ENCODE measurements around the gene PRDM16. TPM values are rescaled to one million over a fixed set of nuclear protein-coding genes. Genes with fewer than 3 reads are reported as not detected.
"Not testable (repeated sequence)": the region's sequence is repeated elsewhere in the genome, so short reads cannot be mapped to it uniquely, and the experiment has no call there.

PRDM16 gene
- total RNA-seq, 1 experiment from 2014 or later, result 0.61 TPM

GRCh38 chr1:3239991-3240390 is 171.0 kb downstream of the PRDM16 start:
- DNase-seq (ENCODE audit: low read depth, low spot score); in situ Hi-C loops (cut with HindIII; ENCODE audit: low pct_unique_long_range_greater_than_20kb, low sequenced_read_pairs): not testable (repeated sequence)

DNA sequence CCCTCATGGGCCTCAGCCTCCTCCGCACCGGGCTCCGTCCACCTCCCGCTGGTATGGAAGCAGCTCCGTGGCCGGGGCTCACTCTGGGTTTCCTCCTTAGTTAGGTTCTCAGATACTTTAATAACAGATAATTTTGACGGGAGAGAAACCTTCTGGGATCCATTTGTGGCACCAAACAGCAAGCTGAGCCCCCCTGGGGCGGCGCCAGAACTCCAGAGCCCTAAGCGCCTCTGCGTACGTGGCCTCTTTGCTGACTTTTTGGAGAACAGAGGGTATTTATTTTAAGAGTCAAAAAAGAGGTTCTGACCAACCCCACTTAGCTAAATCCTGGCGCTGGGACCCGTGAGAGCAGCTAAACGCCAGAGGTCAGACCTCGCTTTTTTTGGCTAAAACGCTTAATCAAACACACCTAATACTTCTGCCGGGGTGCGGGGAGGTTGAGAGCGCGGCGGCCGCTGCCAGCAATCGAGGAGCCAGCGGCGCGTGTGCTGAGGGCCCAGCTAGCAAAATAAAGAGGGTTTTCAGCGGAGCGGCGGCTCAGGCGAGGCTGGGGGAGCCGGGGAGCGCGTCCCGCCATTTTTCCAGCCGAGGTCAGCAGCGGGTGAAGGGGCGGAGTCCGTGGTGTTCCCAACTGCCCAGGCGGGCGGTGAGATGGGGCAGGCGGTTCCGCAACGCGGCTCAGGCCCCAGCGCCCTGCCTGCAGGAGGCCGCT is 171.7 kb downstream of the PRDM16 start:
- no peak for DNase-seq (ENCODE audit: low read depth, low spot score)
- in situ Hi-C loops (cut with HindIII; ENCODE audit: low pct_unique_long_range_greater_than_20kb, low sequenced_read_pairs), result no loop called here

GRCh38 chr1:3241236-3241550 is 172.2 kb downstream of the PRDM16 start:
- DNase-seq (ENCODE audit: low read depth, low spot score), result no peak
- in situ Hi-C loops (cut with HindIII; ENCODE audit: low pct_unique_long_range_greater_than_20kb, low sequenced_read_pairs), result no loop called here

GRCh38 chr1:3241673-3242407 is 172.8 kb downstream of the PRDM16 start:
- in situ Hi-C loops (cut with HindIII; ENCODE audit: low pct_unique_long_range_greater_than_20kb, low sequenced_read_pairs), result no loop called here
- DNase-seq (ENCODE audit: low read depth, low spot score), result no peak

GRCh38 chr1:3242408-3243260 is 173.6 kb downstream of the PRDM16 start:
- in situ Hi-C loops (cut with HindIII; ENCODE audit: low pct_unique_long_range_greater_than_20kb, low sequenced_read_pairs), result no loop called here
- no peak for DNase-seq (ENCODE audit: low read depth, low spot score)

DNA sequence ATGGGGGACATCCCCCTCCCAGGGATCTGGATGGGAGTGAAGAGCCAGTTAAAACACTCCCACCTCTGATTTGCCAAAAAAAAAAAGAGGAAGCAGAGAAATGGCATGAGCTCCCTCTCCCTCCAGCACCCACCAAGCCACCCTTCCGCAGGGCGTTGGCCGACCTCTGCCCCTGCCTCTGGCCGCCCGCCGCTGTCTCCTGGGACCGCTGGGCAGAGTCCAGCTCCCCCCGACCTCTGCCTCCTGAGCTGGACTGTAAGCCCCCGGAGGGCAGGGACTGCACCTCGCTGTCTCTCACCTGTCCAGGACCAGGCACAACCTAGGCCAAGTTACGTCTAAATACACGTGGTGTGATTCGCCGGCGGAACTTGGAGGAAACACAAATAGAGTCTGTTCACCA is 174.3 kb downstream of the PRDM16 start:
- in situ Hi-C loops (cut with HindIII; ENCODE audit: low pct_unique_long_range_greater_than_20kb, low sequenced_read_pairs), result no loop called here
- no peak for DNase-seq (ENCODE audit: low read depth, low spot score)

- in situ Hi-C loops (cut with HindIII; ENCODE audit: low pct_unique_long_range_greater_than_20kb, low sequenced_read_pairs), result no loop called here
These were observed 175.3 kb downstream of the PRDM16 start for GRCh38 chr1:3244025-3244926.

DNA sequence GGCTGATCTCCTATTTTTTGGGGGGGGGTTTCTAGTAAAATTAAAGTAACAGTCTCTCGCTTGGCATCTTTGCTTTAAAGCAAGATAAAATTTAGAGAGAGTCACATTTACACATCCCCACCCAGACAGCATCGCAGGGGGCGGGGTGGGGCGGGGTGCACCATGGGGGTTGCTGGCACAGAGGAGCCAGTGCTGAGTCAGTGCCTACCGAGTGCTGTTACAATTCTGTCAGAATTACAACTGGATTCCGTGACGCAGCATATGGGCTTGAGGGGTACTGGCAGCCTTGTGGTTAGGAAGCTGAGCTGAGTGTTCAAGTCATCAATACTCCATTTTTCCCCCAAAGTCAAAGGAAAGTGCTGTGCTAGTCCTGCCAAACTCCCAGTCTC is 175.9 kb downstream of the PRDM16 start:
- in situ Hi-C loops (cut with HindIII; ENCODE audit: low pct_unique_long_range_greater_than_20kb, low sequenced_read_pairs), result no loop called here
- DNase-seq (ENCODE audit: low read depth, low spot score), result no peak

More at GRCh38 chr1:3244025-3244926, 175.3 kb downstream of the PRDM16 start:
- no peak for DNase-seq (ENCODE audit: low read depth, low spot score)

GRCh38 chr1:3245344-3245743 is 176.3 kb downstream of the PRDM16 start:
- in situ Hi-C loops (cut with HindIII; ENCODE audit: low pct_unique_long_range_greater_than_20kb, low sequenced_read_pairs), result no loop called here
- no peak for DNase-seq (ENCODE audit: low read depth, low spot score)

GRCh38 chr1:3245768-3246167 is 176.8 kb downstream of the PRDM16 start:
- DNase-seq (ENCODE audit: low read depth, low spot score), result no peak
- in situ Hi-C loops (cut with HindIII; ENCODE audit: low pct_unique_long_range_greater_than_20kb, low sequenced_read_pairs), result no loop called here

DNA sequence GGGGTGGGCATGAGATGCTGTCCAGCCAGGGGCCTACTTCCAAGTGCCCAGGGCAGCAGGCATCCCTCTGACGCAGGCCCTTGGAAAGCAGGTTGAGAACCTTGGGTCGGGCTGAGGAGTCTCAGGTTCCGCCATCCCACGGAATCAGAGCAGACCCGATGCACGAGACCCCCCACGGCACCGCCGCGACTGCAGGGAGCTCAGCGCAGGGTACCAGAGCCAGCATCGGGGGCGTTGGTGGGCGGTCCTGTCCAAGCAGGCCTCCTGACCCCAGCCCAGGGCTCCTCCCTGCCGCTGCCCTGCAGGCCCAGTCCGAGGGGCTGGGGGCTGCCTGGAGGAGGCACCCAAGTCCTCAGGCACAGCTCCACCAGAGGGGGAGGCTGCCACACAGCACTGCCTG is 177.2 kb downstream of the PRDM16 start:
- in situ Hi-C loops (cut with HindIII; ENCODE audit: low pct_unique_long_range_greater_than_20kb, low sequenced_read_pairs), result no loop called here
- DNase-seq (ENCODE audit: low read depth, low spot score), result no peak

GRCh38 chr1:3247521-3248121 is 178.6 kb downstream of the PRDM16 start:
- in situ Hi-C loops (cut with HindIII; ENCODE audit: low pct_unique_long_range_greater_than_20kb, low sequenced_read_pairs), result no loop called here
- DNase-seq (ENCODE audit: low read depth, low spot score), result no peak

GRCh38 chr1:3248155-3249141 is 179.4 kb downstream of the PRDM16 start:
- in situ Hi-C loops (cut with HindIII; ENCODE audit: low pct_unique_long_range_greater_than_20kb, low sequenced_read_pairs), result no loop called here
- no peak for DNase-seq (ENCODE audit: low read depth, low spot score)

- DNase-seq (ENCODE audit: low read depth, low spot score), result no peak
- in situ Hi-C loops (cut with HindIII; ENCODE audit: low pct_unique_long_range_greater_than_20kb, low sequenced_read_pairs), result no loop called here
These were observed 180.2 kb downstream of the PRDM16 start for GRCh38 chr1:3249231-3249630.

GRCh38 chr1:3249631-3250501 is 180.9 kb downstream of the PRDM16 start:
- in situ Hi-C loops (cut with HindIII; ENCODE audit: low pct_unique_long_range_greater_than_20kb, low sequenced_read_pairs), result no loop called here
- DNase-seq (ENCODE audit: low read depth, low spot score), result no peak

Data from SK-MEL-5 (cell line).